Neural progenitor cell (in vitro differentiated cells): ENCODE results near the gene ENTPD2.

ENCODE experiments used
- EZH2 ChIP-seq: fragments of 200-600 bp; sonication (generic); IDR thresholded peaks from 2 replicates; pipeline ENCODE4 v1.6.1; 2017; ENCODE audit warnings: antibody characterized with exemption, mild to moderate bottlenecking, moderate library complexity
- TF ChIP-seq, protein P1 (sequence below): fragments of 200-600 bp; sonication (generic); IDR thresholded peaks from 2 replicates; pipeline ENCODE4 v1.5.1; 2017; ENCODE audit warnings: antibody characterized with exemption, mild to moderate bottlenecking

DNA sequence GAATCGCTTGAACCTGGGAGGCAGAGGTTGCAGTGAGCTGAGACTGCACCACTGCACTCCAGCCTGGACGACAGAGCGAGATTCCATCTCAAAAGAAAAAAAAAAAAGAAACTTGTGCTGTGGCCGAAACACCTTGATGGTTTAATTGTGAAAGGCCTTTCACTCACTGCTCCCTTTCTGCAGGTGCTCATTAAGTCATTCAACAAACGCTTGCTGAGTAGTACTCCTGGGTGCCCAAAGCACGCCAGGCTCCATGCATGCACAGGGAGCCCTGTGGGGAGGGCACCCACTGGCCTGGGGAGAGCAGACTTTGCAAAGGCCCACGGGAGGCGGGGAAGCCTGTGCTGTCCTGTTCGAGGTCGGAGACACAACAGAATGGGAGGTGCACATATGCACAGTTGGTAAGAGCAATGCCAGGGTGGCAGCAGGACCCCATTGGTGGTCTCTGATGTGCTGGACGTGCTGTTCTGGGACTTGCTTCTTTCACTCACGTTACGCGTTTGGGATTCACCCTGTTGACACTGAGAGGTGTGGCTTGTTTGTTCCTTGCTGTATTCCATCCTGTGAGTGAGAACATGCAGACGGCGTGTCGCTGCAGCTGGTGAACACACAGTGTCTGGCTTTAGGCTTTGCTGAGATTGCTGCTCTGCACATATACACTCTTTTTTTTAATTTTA lies 3.0 kb upstream of the ENTPD2 start:
- TF ChIP-seq, protein P1, sequence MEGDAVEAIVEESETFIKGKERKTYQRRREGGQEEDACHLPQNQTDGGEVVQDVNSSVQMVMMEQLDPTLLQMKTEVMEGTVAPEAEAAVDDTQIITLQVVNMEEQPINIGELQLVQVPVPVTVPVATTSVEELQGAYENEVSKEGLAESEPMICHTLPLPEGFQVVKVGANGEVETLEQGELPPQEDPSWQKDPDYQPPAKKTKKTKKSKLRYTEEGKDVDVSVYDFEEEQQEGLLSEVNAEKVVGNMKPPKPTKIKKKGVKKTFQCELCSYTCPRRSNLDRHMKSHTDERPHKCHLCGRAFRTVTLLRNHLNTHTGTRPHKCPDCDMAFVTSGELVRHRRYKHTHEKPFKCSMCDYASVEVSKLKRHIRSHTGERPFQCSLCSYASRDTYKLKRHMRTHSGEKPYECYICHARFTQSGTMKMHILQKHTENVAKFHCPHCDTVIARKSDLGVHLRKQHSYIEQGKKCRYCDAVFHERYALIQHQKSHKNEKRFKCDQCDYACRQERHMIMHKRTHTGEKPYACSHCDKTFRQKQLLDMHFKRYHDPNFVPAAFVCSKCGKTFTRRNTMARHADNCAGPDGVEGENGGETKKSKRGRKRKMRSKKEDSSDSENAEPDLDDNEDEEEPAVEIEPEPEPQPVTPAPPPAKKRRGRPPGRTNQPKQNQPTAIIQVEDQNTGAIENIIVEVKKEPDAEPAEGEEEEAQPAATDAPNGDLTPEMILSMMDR: no peak
- no peak for TF ChIP-seq EZH2
